SK-N-SH (cell line): ENCODE measurements around the gene NACC1. TPM values are rescaled to one million over a fixed set of nuclear protein-coding genes. Genes with fewer than 3 reads are reported as not detected.

Experiments
- CTCF ChIA-PET: fragments of 300-600, 350-600 bp; formaldehyde crosslinking; extraction: SDS; loops from one replicate; lab custom pipeline; 2021; lab: Yijun Ruan, JAX
- POLR2A ChIA-PET: fragments of 350-600 bp; sonication (Branson Sonifier 250); formaldehyde crosslinking; extraction: SDS; loops from one replicate; lab custom pipeline; 2020; ENCODE audit warnings: antibody characterized with exemption, inconsistent platforms; lab: Yijun Ruan, JAX
- DNase-seq: peaks from one replicate; pipeline ENCODE4 v3.0.0; 2012
- H2AFZ ChIP-seq: fragments of 200-600 bp; sonication (generic); 2 replicates; pipeline ENCODE4 v1.8.1; 2016; ENCODE audit warnings: antibody characterized with exemption, mild to moderate bottlenecking, low read depth
- H3F3A ChIP-seq: fragments of 200-600 bp; sonication (generic); replicated peaks from 2 replicates; pipeline ENCODE3; 2016; ENCODE audit warnings: antibody characterized with exemption, mild to moderate bottlenecking; ENCODE audit not compliant: insufficient read depth
- H3K27ac ChIP-seq, 2 experiments: fragments of 200-500 bp in 1 of 2; fragments of 200-600 bp in 1 of 2; sonication (Bioruptor generic) in 1 of 2; sonication (generic), shearing (Covaris generic) in 1 of 2; 2 replicates each; pipeline versions ENCODE4 v1.5.1 to v1.6.1; 2014 to 2016; ENCODE audit warnings: low read depth in 2 of 2, inconsistent platforms in 1 of 2, low read length in 1 of 2, mild to moderate bottlenecking in 1 of 2, mixed read lengths in 1 of 2
- H3K27me3 ChIP-seq: fragments of 200-600 bp; sonication (generic), shearing (Covaris generic); 2 replicates; pipeline ENCODE4 v1.6.1; 2016; ENCODE audit warnings: mixed run types; ENCODE audit not compliant: insufficient read depth
- H3K36me3 ChIP-seq, 2 experiments: fragments of 200-500 bp in 1 of 2; fragments of 200-600 bp in 1 of 2; sonication (Bioruptor generic) in 1 of 2; sonication (generic) in 1 of 2; replicated peaks in 1 of 2; 2 replicates each; pipeline versions ENCODE3 to v1.5.1; 2014 to 2016; ENCODE audit warnings: low read length in 1 of 2, mild to moderate bottlenecking in 1 of 2; ENCODE audit not compliant: insufficient read depth in 2 of 2, control insufficient read depth in 1 of 2
- H3K4me1 ChIP-seq, 2 experiments: fragments of 200-500 bp in 1 of 2; fragments of 200-600 bp in 1 of 2; sonication (Bioruptor generic) in 1 of 2; sonication (generic), shearing (Covaris generic) in 1 of 2; 2 replicates each; pipeline versions ENCODE4 v1.5.1 to v1.6.1; 2014 to 2016; ENCODE audit warnings: low read depth in 1 of 2, low read length in 1 of 2, mixed run types in 1 of 2; ENCODE audit not compliant: insufficient read depth in 2 of 2, control insufficient read depth in 1 of 2
- H3K4me2 ChIP-seq: fragments of 200-600 bp; sonication (generic), shearing (Covaris generic); 2 replicates; pipeline ENCODE4 v1.6.1; 2017; ENCODE audit warnings: mixed run types
- H3K4me3 ChIP-seq, 2 experiments: fragments of 200-500 bp in 1 of 2; fragments of 200-600 bp in 1 of 2; sonication (Bioruptor generic) in 1 of 2; sonication (generic), shearing (Covaris generic) in 1 of 2; 2 replicates each; pipeline versions ENCODE4 v1.5.1 to v1.8.1; 2014 to 2016; ENCODE audit warnings: low read depth in 2 of 2, inconsistent platforms in 1 of 2, low read length in 1 of 2, mild to moderate bottlenecking in 1 of 2, mixed read lengths in 1 of 2, moderate library complexity in 1 of 2
- H3K79me2 ChIP-seq: fragments of 200-600 bp; sonication (generic); 2 replicates; pipeline ENCODE4 v1.8.1; 2017; ENCODE audit warnings: mild to moderate bottlenecking; ENCODE audit not compliant: insufficient read depth
- H3K9ac ChIP-seq: fragments of 200-600 bp; sonication (generic); 2 replicates; pipeline ENCODE4 v1.6.1; 2017; ENCODE audit warnings: mixed run types
- H3K9me2 ChIP-seq: fragments of 200-600 bp; sonication (generic); 2 replicates; pipeline ENCODE4 v1.6.1; 2017; ENCODE audit warnings: mixed run types
- H3K9me3 ChIP-seq: fragments of 200-600 bp; sonication (generic); 2 replicates; pipeline ENCODE4 v1.6.1; 2017; ENCODE audit warnings: mixed run types, mild to moderate bottlenecking, moderate library complexity
- H4K20me1 ChIP-seq: fragments of 200-600 bp; sonication (generic); 2 replicates; pipeline ENCODE4 v1.6.1; 2017; ENCODE audit warnings: mild to moderate bottlenecking, mixed run types; ENCODE audit not compliant: insufficient read depth
- ELF1 ChIP-seq: IDR thresholded peaks from 2 replicates; pipeline ENCODE4 v1.4.0; 2012
- EZH2phosphoT487 ChIP-seq: fragments of 200-600 bp; sonication (generic); IDR thresholded peaks from 2 replicates; pipeline ENCODE4 v1.6.1; 2017; ENCODE audit warnings: low read depth, mixed run types, mild to moderate bottlenecking, antibody characterized with exemption, moderate library complexity, borderline replicate concordance
- FOXM1 ChIP-seq: IDR thresholded peaks from 2 replicates; pipeline ENCODE4 v1.4.0; 2012; ENCODE audit warnings: low read depth, mild to moderate bottlenecking
- GABPA ChIP-seq: IDR thresholded peaks from 2 replicates; pipeline ENCODE4 v1.4.0; 2012; ENCODE audit warnings: low read depth, mild to moderate bottlenecking
- GATA2 ChIP-seq: sonication (generic); formaldehyde crosslinking; IDR thresholded peaks from 2 replicates; pipeline ENCODE4 v1.5.0; 2020; ENCODE audit warnings: mild to moderate bottlenecking, missing genetic modification reagents
- IRF3 ChIP-seq: fragments of 150-350 bp; IDR thresholded peaks from 2 replicates; pipeline ENCODE4 v1.6.1; 2016; ENCODE audit warnings: mild to moderate bottlenecking, low read depth, low read length
- MAX ChIP-seq: IDR thresholded peaks from 2 replicates; pipeline ENCODE4 v1.4.0; 2012; ENCODE audit warnings: low read depth
- MEF2A ChIP-seq: IDR thresholded peaks from 2 replicates; pipeline ENCODE4 v1.4.0; 2012; ENCODE audit warnings: low read depth, borderline replicate concordance
- MXI1 ChIP-seq: IDR thresholded peaks from 2 replicates; pipeline ENCODE4 v1.6.1; 2012; ENCODE audit warnings: mild to moderate bottlenecking, low read depth, low read length, improper control_type of control experiment
- NFIC ChIP-seq: IDR thresholded peaks from 2 replicates; pipeline ENCODE4 v1.4.0; 2012; ENCODE audit warnings: borderline replicate concordance
- PBX3 ChIP-seq: IDR thresholded peaks from 2 replicates; pipeline ENCODE4; 2012
- REST ChIP-seq: IDR thresholded peaks from 2 replicates; pipeline ENCODE4 v1.6.1; 2012; ENCODE audit warnings: mild to moderate bottlenecking, low read depth, low read length, moderate library complexity
- RFX5 ChIP-seq: IDR thresholded peaks from 2 replicates; pipeline ENCODE4 v1.6.1; 2012; ENCODE audit warnings: mild to moderate bottlenecking, improper control_type of control experiment, low read length
- SMC3 ChIP-seq: IDR thresholded peaks from 2 replicates; pipeline ENCODE4 v1.6.1; 2012; ENCODE audit warnings: low read depth, low read length, improper control_type of control experiment
- TAF1 ChIP-seq: IDR thresholded peaks from 2 replicates; pipeline ENCODE4 v1.6.1; 2012; ENCODE audit warnings: low read depth, mild to moderate bottlenecking, low read length, moderate library complexity, borderline replicate concordance
- TEAD4 ChIP-seq: IDR thresholded peaks from 2 replicates; pipeline ENCODE4 v1.4.0; 2012; ENCODE audit warnings: mild to moderate bottlenecking, borderline replicate concordance; ENCODE audit not compliant: insufficient read depth
- USF1 ChIP-seq: IDR thresholded peaks from 2 replicates; pipeline ENCODE4 v1.4.0; 2012; ENCODE audit warnings: low read depth, borderline replicate concordance
- YY1 ChIP-seq: IDR thresholded peaks from 2 replicates; pipeline ENCODE4 v1.4.0; 2012; ENCODE audit warnings: low read depth, mild to moderate bottlenecking
- WGBS: methylation state at CpG from one replicate; pipeline ENCODE4 v1.1.6; 2017; ENCODE audit warnings: low lambda C conversion rate; 5-methylcytosine and 5-hydroxymethylcytosine counted together
- polyA plus RNA-seq, 3 experiments: library from polyadenylated mRNA; depleted of rRNA; stranded (reverse); fragments of >200 nt; gene quantifications; 2 replicates each; pipeline ENCODE4 v1.2.3, GENCODE V29; 2012

The NACC1 gene
- polyA plus RNA-seq, 1 of the 3 experiments (the other 2 are of a cell fraction) = 127 TPM

- CTCF ChIA-PET = interaction anchor here (1.0 to 1.8 kb wide), 2 partner anchors 28 kb away, joined by 6 to 10 read pairs; partner anchors contain the start of genes IER2 and STX10
- Histone ChIP-seq H3K4me2 (no peak overlapping the region), H3K79me2 (peaks cover 91% of the 10 kb centered on the region), H3K9ac (no peak overlapping the region), H4K20me1 (peaks cover 77% of the 10 kb centered on the region), H3F3A (peaks cover 4% of the 10 kb centered on the region), H3K27me3 (no peaks in the 10 kb centered on the region), H3K36me3 (peaks cover 4 to 19% of the 10 kb centered on the region in 2 experiments), H3K9me2 (no peaks in the 10 kb centered on the region), H2AFZ (no peak overlapping the region), H3K9me3 (no peaks in the 10 kb centered on the region), H3K27ac (no peak overlapping the region), H3K4me1 (peaks cover 16 to 19% of the 10 kb centered on the region in 2 experiments; a peak in 2 of 4 replicates), H3K4me3 (no peak overlapping the region)
- 92% methylated on average over 18 of the region's 18 CpGs for WGBS
- DNase-seq = no peak
- POLR2A ChIA-PET = no interaction called here
- no peak for TF ChIP-seq TEAD4
- no peak for TF ChIP-seq FOXM1
- TF ChIP-seq IRF3 = no peak
- TF ChIP-seq NFIC = no peak
- TF ChIP-seq USF1 = no peak
- TF ChIP-seq GATA2 (CRISPR knock-in tag) = no peak
- TF ChIP-seq RFX5 = no peak
- no peak for TF ChIP-seq MXI1
- TF ChIP-seq EZH2phosphoT487 = no peak
- TF ChIP-seq TAF1 = no peak
- no peak for TF ChIP-seq ELF1
- TF ChIP-seq MEF2A = no peak
Measured at GRCh38 chr19:13121551-13122274, 3.6 kb downstream of the NACC1 start.

GRCh38 chr19:13122275-13122878, 4.3 kb downstream of the NACC1 start:
- no peaks in the 10 kb centered on the region for H3K9me3 ChIP-seq
- H3K9me2 ChIP-seq = no peaks in the 10 kb centered on the region
- 88% methylated on average over 13 of the region's 13 CpGs for WGBS
- peaks cover 95% of the 10 kb centered on the region for H3K79me2 ChIP-seq
- H3K27me3 ChIP-seq = no peaks in the 10 kb centered on the region
- no peak overlapping the region for H3K27ac ChIP-seq
- no peak for DNase-seq
- H3F3A ChIP-seq = peaks cover 4% of the 10 kb centered on the region
- POLR2A ChIA-PET = no interaction called here
- no peak overlapping the region for H3K9ac ChIP-seq
- no peak overlapping the region for H3K4me2 ChIP-seq
- peaks cover 81% of the 10 kb centered on the region for H4K20me1 ChIP-seq
- no peak overlapping the region for H3K4me3 ChIP-seq
- H3K4me1 ChIP-seq = peaks cover 12 to 18% of the 10 kb centered on the region in 2 experiments; a peak in 2 of 4 replicates
- CTCF ChIA-PET = no interaction called here
- peaks cover 4 to 19% of the 10 kb centered on the region in 2 experiments for H3K36me3 ChIP-seq
- H2AFZ ChIP-seq = no peak overlapping the region
- TF ChIP-seq EZH2phosphoT487 (no peak), REST (no peak), PBX3 (no peak), GABPA (no peak), ELF1 (no peak), TAF1 (no peak), USF1 (no peak), MAX (no peak), GATA2 (CRISPR knock-in tag) (no peak), YY1 (no peak), SMC3 (no peak)
